Stimulated activated CD4-positive, alpha-beta T cell treated with anti-CD3 and anti-CD28 coated beads, Interleukin-4, amount 100 ng/mL, for 1 hour (primary cell): Measurements from ENCODE around the gene DGCR2.
"Not testable (repeated sequence)": the region's sequence is repeated elsewhere in the genome, so short reads cannot be mapped to it uniquely, and the experiment has no call there.

ENCODE experiments used
- DNase-seq: peaks from one replicate; pipeline ENCODE4 v3.0.0-alpha.2; 2020

Gene DGCR2

GRCh38 chr22:19038728-19039447, 83.3 kb downstream of the DGCR2 start:
- no peak for DNase-seq

DNA sequence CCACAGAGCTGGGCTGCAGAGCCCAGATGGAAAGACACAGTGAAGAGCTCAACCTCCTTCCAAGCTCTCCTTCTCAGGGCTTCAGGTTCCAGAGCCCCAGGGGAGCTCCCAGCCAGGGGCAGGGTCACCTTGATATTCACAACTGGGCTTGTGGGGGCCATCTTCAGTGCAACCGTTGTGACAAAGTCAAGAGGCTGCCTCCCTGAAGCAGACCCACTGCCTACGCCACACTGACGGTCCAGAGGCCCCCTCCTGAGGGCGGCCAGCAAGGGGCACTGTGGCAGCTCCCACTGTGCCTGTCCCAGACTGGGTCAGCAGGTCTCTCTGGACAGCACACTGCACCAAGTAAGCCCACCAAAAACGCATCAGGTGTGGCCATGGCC, 84.1 kb downstream of the DGCR2 start:
- no peak for DNase-seq

DNA sequence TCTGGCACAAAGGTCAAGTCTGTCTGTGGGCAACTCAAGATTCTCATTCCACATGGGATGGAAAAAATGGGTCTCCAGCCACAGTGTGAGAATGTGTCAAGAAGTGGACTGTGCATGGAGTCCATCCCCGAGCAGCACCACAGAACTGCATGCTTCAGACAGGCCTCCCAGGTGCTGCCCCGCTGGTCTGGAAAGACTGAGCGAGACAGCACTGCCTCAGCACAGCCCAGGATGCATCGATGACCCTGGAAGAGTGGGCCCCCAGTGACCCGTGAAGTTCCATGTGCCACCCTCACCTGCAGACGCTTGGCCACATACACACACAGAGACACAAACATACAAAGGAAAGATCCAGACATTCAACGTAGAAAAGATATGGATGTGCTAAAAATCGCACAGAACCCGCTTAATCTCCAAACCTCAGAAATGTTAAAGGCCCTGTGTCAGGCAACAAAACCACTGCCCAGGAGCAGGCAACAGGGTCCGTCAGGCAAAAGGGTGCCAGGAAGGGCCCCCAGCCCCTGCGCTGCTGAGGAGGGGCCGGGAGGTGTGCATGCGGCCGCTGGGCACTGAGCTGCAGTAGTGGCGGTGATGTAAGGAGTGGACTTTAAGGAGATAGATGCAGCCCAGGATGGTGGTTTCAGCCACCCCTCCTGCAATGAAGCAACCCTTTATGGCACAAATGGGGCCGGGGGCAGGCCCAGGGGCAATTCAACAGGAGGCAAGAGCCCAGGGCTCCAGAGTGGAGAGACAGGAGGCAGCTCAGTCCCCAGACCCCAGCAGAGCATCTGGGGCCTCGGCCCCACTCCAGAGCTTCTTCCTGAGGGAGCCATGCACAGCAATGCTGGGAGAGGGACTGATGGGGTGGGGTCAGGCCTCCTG, 84.7 kb downstream of the DGCR2 start:
- DNase-seq = no peak

DNA sequence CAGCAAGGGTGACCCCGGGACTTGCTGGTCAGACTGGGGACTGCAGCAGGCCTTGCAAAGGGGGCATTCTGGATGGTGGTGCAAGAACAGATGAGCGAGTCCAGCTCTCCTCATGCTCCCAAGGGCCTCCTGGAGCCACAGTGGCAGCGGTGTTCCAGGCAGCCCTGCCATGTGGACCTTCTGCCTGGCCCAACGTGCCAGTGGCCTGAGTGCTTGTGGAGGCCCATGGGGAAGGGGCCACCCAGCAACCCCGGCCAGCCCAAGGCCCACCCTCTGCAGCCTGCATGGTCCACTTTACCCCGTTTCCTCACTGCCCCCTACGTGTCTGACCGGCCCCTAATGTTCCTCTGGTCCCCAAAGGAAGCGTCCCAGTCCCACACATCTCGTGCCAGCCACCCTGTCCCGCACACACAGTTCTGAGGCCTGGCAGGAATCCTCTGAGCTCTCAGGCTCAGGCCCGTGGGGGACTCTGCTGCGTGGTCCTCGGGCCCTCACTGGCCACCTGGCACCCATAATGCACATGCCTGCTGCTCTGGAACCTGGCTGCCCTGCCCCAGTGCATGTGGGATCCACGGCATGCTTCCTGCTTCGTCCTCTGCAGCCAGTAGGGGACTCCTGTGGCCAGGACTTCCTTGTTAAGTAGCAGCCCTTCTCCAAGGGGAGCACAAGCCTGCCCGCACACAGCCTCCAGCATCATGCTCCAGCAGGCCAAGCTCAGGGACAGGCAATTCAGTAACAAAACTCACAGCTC, 85.5 kb downstream of the DGCR2 start:
- no peak for DNase-seq

DNA sequence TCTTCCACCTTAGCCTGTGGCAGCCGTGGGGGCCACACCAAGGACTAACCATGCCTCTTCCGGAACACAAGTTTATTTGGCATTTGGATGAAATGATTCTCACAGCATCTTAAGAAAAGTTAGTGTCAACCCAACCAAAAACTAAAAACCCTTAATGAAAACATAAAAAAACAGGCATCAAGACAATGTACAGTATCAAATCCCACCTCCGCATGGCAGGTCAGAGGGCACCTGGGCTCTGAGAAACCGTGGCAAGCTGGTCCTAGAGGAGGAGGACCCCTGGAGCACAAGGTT, 86.0 kb downstream of the DGCR2 start:
- DNase-seq = no peak

- no peak for DNase-seq
Measured at GRCh38 chr22:19035474-19036228, 86.6 kb downstream of the DGCR2 start.

DNA sequence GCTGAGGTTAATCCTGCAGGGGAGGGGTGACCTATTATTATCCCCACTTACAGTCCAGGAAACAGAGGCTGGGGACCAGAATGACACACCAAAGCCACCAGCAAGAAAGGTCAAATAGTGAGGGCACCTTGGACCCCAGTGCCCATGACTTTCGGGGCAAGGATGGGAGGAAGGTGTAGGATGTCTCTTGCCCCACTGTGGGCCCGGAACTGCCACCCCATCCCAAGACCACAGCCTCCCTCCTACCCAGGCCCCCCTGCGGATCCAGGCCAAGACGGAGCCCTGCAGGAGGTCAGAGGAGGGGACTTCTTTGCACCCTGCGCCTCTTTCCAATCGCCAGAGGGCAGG, 87.1 kb downstream of the DGCR2 start:
- not testable (repeated sequence) for DNase-seq

DNA sequence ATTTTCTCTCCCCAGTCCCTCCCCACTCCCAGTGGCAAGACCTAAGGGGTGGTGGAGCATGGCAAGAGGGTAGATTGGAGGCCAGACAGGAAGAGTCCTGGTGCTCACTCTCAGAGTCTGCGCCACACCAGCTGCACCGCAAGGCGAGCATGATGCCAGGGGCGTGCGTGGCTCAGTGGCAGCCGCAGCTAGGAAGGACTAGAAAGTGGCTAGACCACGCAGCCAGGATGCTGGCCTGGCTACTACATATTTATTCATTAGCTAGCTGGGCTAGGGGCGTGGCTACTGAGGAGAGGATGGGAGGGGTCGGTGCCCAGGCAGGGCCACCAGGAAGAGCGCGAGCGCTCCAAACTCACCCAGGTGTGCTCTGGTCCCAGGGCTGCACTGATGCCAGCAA, 87.5 kb downstream of the DGCR2 start:
- DNase-seq = not testable (repeated sequence)

- not testable (repeated sequence) for DNase-seq
Measured at GRCh38 chr22:19034031-19034723, 88.0 kb downstream of the DGCR2 start.

GRCh38 chr22:19033568-19033905, 88.7 kb downstream of the DGCR2 start:
- DNase-seq = not testable (repeated sequence)

- not testable (repeated sequence) for DNase-seq
Measured at GRCh38 chr22:19032898-19033567, 89.2 kb downstream of the DGCR2 start.

- not testable (repeated sequence) for DNase-seq
Measured at GRCh38 chr22:19032156-19032785, 89.9 kb downstream of the DGCR2 start.

DNA sequence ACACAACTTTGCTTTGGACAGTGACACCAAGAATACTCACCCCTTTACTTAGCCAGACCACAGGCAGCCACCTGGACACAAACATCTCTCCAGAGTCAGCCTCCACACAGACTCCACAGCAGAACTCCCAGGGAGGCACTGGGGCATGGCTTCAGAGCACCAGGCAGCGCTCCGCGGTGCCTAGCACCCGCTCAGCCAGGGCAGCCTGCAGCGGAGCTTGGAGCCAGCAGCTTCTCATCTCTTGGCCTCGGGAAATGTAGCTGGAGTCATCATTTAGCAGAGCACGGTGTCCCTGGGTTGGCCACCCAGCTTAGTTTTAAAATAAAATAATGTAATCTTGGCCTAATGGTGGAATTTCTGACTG, 91.3 kb downstream of the DGCR2 start:
- not testable (repeated sequence) for DNase-seq

- not testable (repeated sequence) for DNase-seq
Measured at GRCh38 chr22:19030226-19030888, 91.9 kb downstream of the DGCR2 start.

- not testable (repeated sequence) for DNase-seq
Measured at GRCh38 chr22:19029113-19030103, 92.8 kb downstream of the DGCR2 start.

DNA sequence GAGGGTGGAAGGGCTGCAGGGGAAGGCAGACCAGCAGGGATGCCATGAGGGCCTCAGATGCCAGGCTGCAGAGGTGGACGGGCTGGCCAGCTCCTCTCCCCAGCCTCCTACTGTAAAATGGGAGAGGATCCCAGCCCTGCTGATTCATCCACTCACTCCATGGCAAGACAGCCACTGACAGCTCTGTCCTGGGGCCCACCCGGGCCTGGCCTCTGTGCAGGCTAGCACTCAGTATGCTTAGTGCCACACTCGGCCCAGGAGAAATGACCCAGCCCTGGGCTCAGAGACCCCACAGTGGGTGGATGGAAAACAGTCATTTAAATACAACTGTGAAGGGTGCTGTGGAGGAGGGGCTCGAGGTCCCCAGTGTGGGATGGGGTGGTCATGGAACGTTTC, 94.2 kb downstream of the DGCR2 start:
- DNase-seq = not testable (repeated sequence)

GRCh38 chr22:19027371-19028059, 94.7 kb downstream of the DGCR2 start:
- not testable (repeated sequence) for DNase-seq

DNA sequence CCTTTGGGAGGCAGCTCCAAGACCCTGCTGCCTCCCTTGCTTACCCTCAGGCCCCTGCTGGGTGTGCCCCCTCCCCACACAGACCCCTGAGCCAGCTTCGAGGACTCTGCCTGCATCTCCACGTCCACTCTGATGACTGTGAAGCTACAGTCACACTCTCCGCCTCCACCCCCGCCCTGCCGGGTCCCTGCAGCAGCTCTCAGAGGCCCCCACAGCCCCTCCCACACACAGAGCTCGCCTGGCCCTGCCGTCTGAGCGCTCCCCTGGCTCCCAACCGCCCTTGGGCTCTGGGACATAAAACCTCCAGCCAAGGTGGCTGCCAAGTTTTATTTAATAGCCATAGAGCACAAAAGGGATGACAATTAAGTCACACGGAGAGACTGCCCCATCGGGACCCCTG, 96.1 kb downstream of the DGCR2 start:
- not testable (repeated sequence) for DNase-seq

- DNase-seq = not testable (repeated sequence)
Measured at GRCh38 chr22:19024956-19025489, 97.2 kb downstream of the DGCR2 start.
